ENCODE results near the gene C2CD4D. TPM values are rescaled to one million over a fixed set of nuclear protein-coding genes. Genes with fewer than 3 reads are reported as not detected.

The C2CD4D gene
- total RNA-seq, 1 experiment from 2014 or later: 0.17 TPM

DNA sequence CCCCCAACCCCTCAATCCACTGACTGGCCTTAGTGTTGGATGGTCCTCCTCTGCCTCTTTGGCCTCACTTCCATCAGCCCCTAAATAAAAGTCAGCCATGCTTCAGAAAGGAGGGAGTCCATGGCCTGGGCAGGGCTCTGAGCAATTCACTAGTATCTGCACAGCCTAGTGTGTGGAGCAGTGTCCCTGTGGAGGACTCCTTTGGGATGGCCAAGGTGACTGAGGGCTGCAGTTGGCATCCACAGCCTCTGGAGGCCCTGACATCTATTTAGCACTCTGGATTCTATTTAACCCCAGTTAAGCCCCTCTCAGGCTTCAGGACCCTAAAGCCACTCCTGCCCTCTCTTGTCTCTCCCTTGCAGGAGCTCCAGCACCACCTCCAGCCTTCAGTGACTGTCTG is 10.3 kb upstream of the C2CD4D start:
- no peaks in the 10 kb centered on the region for H3K9me3 ChIP-seq (ENCODE audit: control insufficient read depth in 1 of 2, insufficient read depth in 1 of 2, low read depth in 1 of 2, low read length in 2 of 2)
- ChIA-PET POLR2A (no interaction called here), RAD21 (ENCODE audit: low non-redundant PET in 1 of 2, low total read pairs in 2 of 2, uncharacterized antibody in 2 of 2, unreplicated experiment in 2 of 2) (no interaction called here), CTCF (no interaction called here)
- H3K79me2 ChIP-seq (ENCODE audit: insufficient read depth, low read length): no peaks in the 10 kb centered on the region
- no peaks in the 10 kb centered on the region for H4K20me1 ChIP-seq (ENCODE audit: insufficient read depth)
- TF ChIP-seq SIN3A (IDR thresholded peaks at IDR 0.05; ENCODE audit: low read depth): no peak
- no peak for TF ChIP-seq CBX3 (IDR thresholded peaks at IDR 0.05; ENCODE audit: low read depth)
- TF ChIP-seq RAD21 (IDR thresholded peaks at IDR 0.05; ENCODE audit: low read depth): no peak
- no peak for TF ChIP-seq YY1 (IDR thresholded peaks at IDR 0.05; ENCODE audit: extremely low read depth, insufficient replicate concordance, low read depth, low read length)
- no peak for TF ChIP-seq CTCF (IDR thresholded peaks at IDR 0.05 in 2 of 3, conservative IDR thresholded peaks at IDR 0.05 in 1 of 3; ENCODE audit: borderline replicate concordance in 1 of 3, insufficient read depth in 1 of 3, low read depth in 2 of 3, low read length in 2 of 3)
- TF ChIP-seq JUND (IDR thresholded peaks at IDR 0.05): no peak
- no peak for TF ChIP-seq TCF7L2 (IDR thresholded peaks at IDR 0.05; ENCODE audit: borderline replicate concordance, extremely low read depth, insufficient read depth, insufficient read length)
- TF ChIP-seq FOSL1 (IDR thresholded peaks at IDR 0.05; ENCODE audit: low read depth): no peak
- H3K27ac ChIP-seq (ENCODE audit: low read depth, low read length): no peak overlapping the region
- DNase-seq (ENCODE audit: low read depth, low spot score) (no peak), ATAC-seq (no peak)
- H3K4me3 ChIP-seq (replicated peaks in 1 of 2; ENCODE audit: low read depth in 1 of 2, low read length in 2 of 2): no peak overlapping the region
- H3K27me3 ChIP-seq (ENCODE audit: insufficient read depth, low read length): peaks cover 6% of the 10 kb centered on the region; the same call in 1 of the 2 replicates
- intact Hi-C loops (cut with micrococcal nuclease): no loop called here
- no peak overlapping the region for H3K4me2 ChIP-seq (ENCODE audit: low read length)
- no peak overlapping the region for H2AFZ ChIP-seq (ENCODE audit: low read depth, low read length, poor library complexity, severe bottlenecking)
- no peak overlapping the region for H3K9ac ChIP-seq (ENCODE audit: low read length)
- no peaks in the 10 kb centered on the region for H3K36me3 ChIP-seq (ENCODE audit: control insufficient read depth in 1 of 2, insufficient read depth in 2 of 2, low read length in 2 of 2)
- H3K9me2 ChIP-seq (ENCODE audit: insufficient read depth): no peaks in the 10 kb centered on the region
- H3K4me1 ChIP-seq (ENCODE audit: control insufficient read depth in 1 of 2, insufficient read depth in 2 of 2, low read length in 2 of 2): peaks cover 0 to 12% of the 10 kb centered on the region in 2 experiments; a peak in 2 of 4 replicates
- no TSS peak for BruUV-seq (replicated peaks)

- no peaks in the 10 kb centered on the region for H3K9me2 ChIP-seq (ENCODE audit: insufficient read depth)
- POLR2A ChIA-PET: no interaction called here
- CTCF ChIA-PET: no interaction called here
- no peak overlapping the region for H3K27ac ChIP-seq (ENCODE audit: low read depth, low read length)
- peaks cover 6% of the 10 kb centered on the region; the same call in 1 of the 2 replicates for H3K27me3 ChIP-seq (ENCODE audit: insufficient read depth, low read length)
- H3K4me1 ChIP-seq (ENCODE audit: control insufficient read depth in 1 of 2, insufficient read depth in 2 of 2, low read length in 2 of 2): peaks cover 0 to 12% of the 10 kb centered on the region in 2 experiments; a peak in 2 of 4 replicates
- no peak for ATAC-seq
- no peak for TF ChIP-seq FOSL1 (IDR thresholded peaks at IDR 0.05; ENCODE audit: low read depth)
- TF ChIP-seq EZH2phosphoT487 (IDR thresholded peaks at IDR 0.05; ENCODE audit: borderline replicate concordance): no peak
- no peak for TF ChIP-seq CTCF (IDR thresholded peaks at IDR 0.05 in 2 of 3, conservative IDR thresholded peaks at IDR 0.05 in 1 of 3; ENCODE audit: borderline replicate concordance in 1 of 3, insufficient read depth in 1 of 3, low read depth in 2 of 3, low read length in 2 of 3)
- TF ChIP-seq POLR2A (IDR thresholded peaks at IDR 0.05; ENCODE audit: borderline replicate concordance, extremely low read depth, insufficient read depth, insufficient read length): no peak
- no peak for TF ChIP-seq YY1 (IDR thresholded peaks at IDR 0.05; ENCODE audit: extremely low read depth, insufficient replicate concordance, low read depth, low read length)
- no peak for TF ChIP-seq EGR1 (IDR thresholded peaks at IDR 0.05; ENCODE audit: low read depth)
- no peak for TF ChIP-seq SIN3A (IDR thresholded peaks at IDR 0.05; ENCODE audit: low read depth)
- TF ChIP-seq POLR2AphosphoS5 (IDR thresholded peaks at IDR 0.05; ENCODE audit: low read depth, low read length): no peak
- no peaks in the 10 kb centered on the region for H3K79me2 ChIP-seq (ENCODE audit: insufficient read depth, low read length)
- intact Hi-C loops (cut with micrococcal nuclease): no loop called here
- no peaks in the 10 kb centered on the region for H3K36me3 ChIP-seq (ENCODE audit: control insufficient read depth in 1 of 2, insufficient read depth in 2 of 2, low read length in 2 of 2)
- BruUV-seq (replicated peaks): no TSS peak
- RAD21 ChIA-PET (ENCODE audit: low non-redundant PET in 1 of 2, low total read pairs in 2 of 2, uncharacterized antibody in 2 of 2, unreplicated experiment in 2 of 2): no interaction called here
- H3K9ac ChIP-seq (ENCODE audit: low read length): no peak overlapping the region
- no peak overlapping the region for H3K4me2 ChIP-seq (ENCODE audit: low read length)
- no peaks in the 10 kb centered on the region for H3K9me3 ChIP-seq (ENCODE audit: control insufficient read depth in 1 of 2, insufficient read depth in 1 of 2, low read depth in 1 of 2, low read length in 2 of 2)
- no peaks in the 10 kb centered on the region for H4K20me1 ChIP-seq (ENCODE audit: insufficient read depth)
- DNase-seq (ENCODE audit: low read depth, low spot score): no peak
- H2AFZ ChIP-seq (ENCODE audit: low read depth, low read length, poor library complexity, severe bottlenecking): no peak overlapping the region
- no peak overlapping the region for H3K4me3 ChIP-seq (replicated peaks in 1 of 2; ENCODE audit: low read depth in 1 of 2, low read length in 2 of 2)
Measured at GRCh38 chr1:151849126-151849525, 9.5 kb upstream of the C2CD4D start.
